K562 (cell line): ENCODE results near the gene JUN. TPM values are rescaled to one million over a fixed set of nuclear protein-coding genes. Genes with fewer than 3 reads are reported as not detected.

Experiments used
- BACH1 ChIP-seq: fragments of 200-800 bp; sonication (Bioruptor generic); IDR thresholded peaks from 2 replicates; pipeline ENCODE4 v1.6.1; 2016; ENCODE audit warnings: missing genetic modification characterization, missing compliant biosample characterization
- CHD1 ChIP-seq: fragments of 200-600 bp; sonication (generic); IDR thresholded peaks from one replicate; pipeline ENCODE4 v1.6.1; 2012; ENCODE audit warnings: mild to moderate bottlenecking, moderate library complexity, low read length, inconsistent platforms
- ESRRA ChIP-seq: fragments of 450-650 bp; IDR thresholded peaks from 2 replicates; pipeline ENCODE4 v1.6.1; 2014; ENCODE audit warnings: low read depth, mild to moderate bottlenecking, moderate library complexity, borderline replicate concordance
- FOSL1 ChIP-seq: fragments of 200-800 bp; sonication (Bioruptor generic); conservative IDR thresholded peaks from 2 replicates; pipeline ENCODE4 v1.6.1; 2016; ENCODE audit warnings: missing genetic modification characterization, missing compliant biosample characterization
- FOXA1 ChIP-seq: fragments of 450-650 bp; IDR thresholded peaks from 2 replicates; pipeline ENCODE4 v1.6.1; 2016; ENCODE audit warnings: mild to moderate bottlenecking, borderline replicate concordance
- FOXJ3 ChIP-seq: sonication (generic); formaldehyde crosslinking; IDR thresholded peaks from 2 replicates; pipeline ENCODE4 v1.4.0; 2020; ENCODE audit warnings: mild to moderate bottlenecking, missing genetic modification reagents
- HMGXB4 ChIP-seq: sonication (generic); formaldehyde crosslinking; IDR thresholded peaks from 2 replicates; pipeline ENCODE4 v1.8.1; 2023; ENCODE audit warnings: mild to moderate bottlenecking, missing genetic modification reagents
- ILF3 ChIP-seq: fragments of 450-650 bp; IDR thresholded peaks from 2 replicates; pipeline ENCODE4 v1.6.1; 2018; ENCODE audit warnings: antibody characterized with exemption, mild to moderate bottlenecking, moderate library complexity, borderline replicate concordance
- JUND ChIP-seq, 2 experiments: IDR thresholded peaks; 2 replicates in 1 of 2; 3 replicates in 1 of 2; pipeline ENCODE4 v1.6.1; 2011; ENCODE audit warnings: borderline replicate concordance in 2 of 2, low read depth in 2 of 2, low read length in 2 of 2, improper control_type of control experiment in 1 of 2, missing biosample characterization in 1 of 2, missing genetic modification characterization in 1 of 2, missing genetic modification reagents in 1 of 2
- LARP7 ChIP-seq: fragments of 450-650 bp; IDR thresholded peaks from 2 replicates; pipeline ENCODE4 v1.6.1; 2016
- MAZ ChIP-seq, 2 experiments: fragments of 450-650 bp in 1 of 2; sonication (generic) in 1 of 2; formaldehyde crosslinking; IDR thresholded peaks in 1 of 2; conservative IDR thresholded peaks in 1 of 2; 2 replicates each; pipeline versions ENCODE4 v1.4.0 to v1.5.0; 2020; ENCODE audit warnings: mild to moderate bottlenecking in 1 of 2, missing genetic modification reagents in 1 of 2
- NCOA1 ChIP-seq: fragments of 450-650 bp; IDR thresholded peaks from 2 replicates; pipeline ENCODE4 v1.6.1; 2016; ENCODE audit warnings: low read depth
- NCOA2 ChIP-seq, 2 experiments: fragments of 450-650 bp; IDR thresholded peaks; 2 replicates each; pipeline ENCODE4 v1.6.1; 2018; ENCODE audit warnings: mild to moderate bottlenecking in 2 of 2, moderate library complexity in 1 of 2; ENCODE audit not compliant: partially characterized antibody in 2 of 2
- SRSF7 ChIP-seq: fragments of 200-400 bp; formaldehyde crosslinking; optimal IDR thresholded peaks from 2 replicates; pipeline ENCODE3; 2017; ENCODE audit warnings: mild to moderate bottlenecking, low read depth, low read length
- STAG1 ChIP-seq: sonication (generic); formaldehyde crosslinking; IDR thresholded peaks from 2 replicates; pipeline ENCODE4 v1.5.0; 2020; ENCODE audit warnings: missing genetic modification reagents, borderline replicate concordance
- THRAP3 ChIP-seq: fragments of 450-650 bp; IDR thresholded peaks from 2 replicates; pipeline ENCODE4 v1.6.1; 2016; ENCODE audit warnings: mild to moderate bottlenecking, inconsistent platforms, borderline replicate concordance
- ZBTB11 ChIP-seq, 3 experiments: fragments of 200-800 bp in 1 of 3; fragments of 250-450 bp in 1 of 3; fragments of 450-650 bp in 1 of 3; sonication (Bioruptor Pico) in 1 of 3; sonication (Bioruptor generic) in 1 of 3; formaldehyde crosslinking in 1 of 3; IDR thresholded peaks; 2 replicates each; pipeline versions ENCODE4 v1.6.1 to v1.8.0; 2016 to 2022; ENCODE audit warnings: mild to moderate bottlenecking in 2 of 3, missing genetic modification characterization in 2 of 3, missing compliant biosample characterization in 1 of 3, moderate library complexity in 1 of 3
- ZEB2 ChIP-seq: fragments of 450-650 bp; IDR thresholded peaks from 2 replicates; pipeline ENCODE4 v1.6.1; 2016
- ZFP91 ChIP-seq: sonication (generic); formaldehyde crosslinking; IDR thresholded peaks from 2 replicates; pipeline ENCODE4 v1.8.0; 2022; ENCODE audit warnings: mild to moderate bottlenecking, missing genetic modification reagents
- ZNF165 ChIP-seq: fragments of 250-450 bp; sonication (Bioruptor Pico); IDR thresholded peaks from 2 replicates; pipeline ENCODE4 v1.4.0; 2020; ENCODE audit warnings: borderline replicate concordance
- ZNF175 ChIP-seq: fragments of 200-800 bp; sonication (Bioruptor generic); IDR thresholded peaks from 2 replicates; pipeline ENCODE4 v1.6.1; 2016; ENCODE audit warnings: low read depth, mild to moderate bottlenecking, missing genetic modification characterization, missing compliant biosample characterization
- polyA plus RNA-seq, 8 experiments: library from polyadenylated mRNA; depleted of rRNA in 4 of 8; stranded (reverse) in 5 of 8; unstranded in 3 of 8; fragments of >200 nt; fragmentation: Nextera tagmentation in 2 of 8; fragmentation: Illumina TruSeq in 1 of 8; extraction: Ambion mirVana in 2 of 8; extraction: Trizol in 1 of 8; gene quantifications; 2 replicates each; pipeline versions ENCODE4 v1.2.1 to v1.2.3, GENCODE V29; 2011 to 2014; ENCODE audit warnings: inconsistent platforms in 1 of 8, missing spikeins in 1 of 8
- total RNA-seq, 7 experiments: library from RNA; depleted of rRNA in 6 of 7; stranded (reverse); fragments of >200 nt in 6 of 7; fragmentation: Illumina TruSeq in 2 of 7; extraction: Trizol in 2 of 7; gene quantifications; 2 replicates each; pipeline versions ENCODE4 v1.2.1 to v1.2.3, GENCODE V29; 2011 to 2021; ENCODE audit warnings: low replicate concordance in 1 of 7

The JUN gene
- total and polyA plus RNA-seq, 9 of the 15 experiments (the other 6 are each of a cell fraction or from before 2014, with no cell fraction given): 0.32 to 23.4 (median 4.0) TPM

- no peak for TF ChIP-seq STAG1 (CRISPR knock-in tag)
- TF ChIP-seq BACH1 (tag): no peak
- no peak for TF ChIP-seq HMGXB4
- TF ChIP-seq JUND (IDR thresholded peaks at IDR 0.05; ENCODE audit: borderline replicate concordance, low read depth, low read length): peak; percentile 99
- TF ChIP-seq JUND (tag; IDR thresholded peaks at IDR 0.05; ENCODE audit: borderline replicate concordance, low read depth, low read length): peak; percentile 98; the same call in 2 of the 3 replicates
- no peak for TF ChIP-seq CHD1
- TF ChIP-seq NCOA1: no peak; the same call in 1 of the 2 replicates
- peak; percentile 74 for TF ChIP-seq FOSL1 (tag)
- TF ChIP-seq ZNF175: peak; percentile 36
- TF ChIP-seq NCOA2 (IDR thresholded peaks at IDR 0.05; ENCODE audit: partially characterized antibody in 2 of 2): no peak
- no peak for TF ChIP-seq SRSF7
- TF ChIP-seq MAZ (CRISPR knock-in tag; conservative IDR thresholded peaks at IDR 0.05 in 1 of 2, IDR thresholded peaks at IDR 0.05 in 1 of 2): peak; percentile 72 to 84
- TF ChIP-seq ILF3: no peak
- no peak for TF ChIP-seq THRAP3
- TF ChIP-seq ESRRA: no peak
- TF ChIP-seq ZFP91 (CRISPR knock-in tag): no peak
- no peak for TF ChIP-seq ZEB2
- TF ChIP-seq LARP7: no peak
- TF ChIP-seq ZNF165: no peak
- TF ChIP-seq FOXA1: no peak
- no peak for TF ChIP-seq FOXJ3
- peak in 1 of 3 experiments; percentile 46; a peak in 1 of 6 replicates for TF ChIP-seq ZBTB11 (CRISPR knock-in tag; IDR thresholded peaks at IDR 0.05)
These were observed at the start of gene JUN (continued) for GRCh38 chr1:58783993-58784757.
